GM04504 (cell line): ENCODE results near the gene VGLL4.
"Not testable (repeated sequence)": the region's sequence is repeated elsewhere in the genome, so short reads cannot be mapped to it uniquely, and the experiment has no call there.

Source experiments
- DNase-seq: peaks from one replicate; pipeline ENCODE4 v3.0.0-alpha.2; 2012; ENCODE audit warnings: low read depth

Gene VGLL4

DNA sequence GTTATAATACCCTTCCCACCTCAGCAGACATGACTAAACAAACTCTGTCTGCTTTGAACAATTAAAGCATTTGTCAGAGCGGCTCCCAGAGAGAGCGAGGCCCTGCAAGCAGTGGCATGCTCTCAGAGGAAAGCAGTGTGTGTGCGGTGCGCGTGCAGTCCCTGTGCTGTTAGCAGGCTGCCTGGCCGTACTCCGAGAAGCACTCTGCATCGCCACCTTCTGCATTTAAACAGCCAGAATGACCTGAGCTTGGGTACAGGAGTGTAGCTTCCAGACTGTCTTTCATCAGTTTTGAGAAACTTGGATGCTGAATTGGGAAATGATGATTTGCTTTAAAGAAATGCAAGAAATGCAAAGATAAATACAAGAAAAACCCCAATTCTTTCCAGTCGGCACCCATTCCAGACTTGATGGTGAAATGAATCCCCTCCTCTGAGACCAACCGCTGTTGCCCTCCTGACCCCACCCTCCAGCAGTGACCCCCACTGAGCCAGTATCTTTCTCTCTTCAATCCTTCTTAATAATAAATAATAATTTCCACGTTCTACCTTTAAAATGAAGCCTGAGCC, 113.5 kb downstream of the VGLL4 start:
- no peak for DNase-seq

DNA sequence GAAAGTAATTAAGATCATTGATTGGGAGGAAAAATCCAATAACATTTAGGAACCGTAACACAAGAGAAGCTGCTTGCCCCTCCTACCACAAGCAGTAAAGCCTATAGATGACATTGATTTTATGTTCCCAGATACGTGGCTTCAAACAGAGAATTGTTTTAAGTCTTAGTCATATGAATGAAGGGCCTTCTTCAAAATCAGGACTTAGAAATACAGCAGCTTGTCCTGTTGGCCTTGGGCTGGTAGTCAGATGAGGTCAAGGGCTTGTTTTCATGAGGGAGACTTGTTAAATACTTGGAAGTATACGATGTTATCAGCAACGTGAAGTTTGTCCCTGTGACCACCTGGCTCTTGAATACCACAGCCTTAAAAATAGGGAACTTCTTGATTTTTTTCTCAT, 114.4 kb downstream of the VGLL4 start:
- DNase-seq: no peak

DNA sequence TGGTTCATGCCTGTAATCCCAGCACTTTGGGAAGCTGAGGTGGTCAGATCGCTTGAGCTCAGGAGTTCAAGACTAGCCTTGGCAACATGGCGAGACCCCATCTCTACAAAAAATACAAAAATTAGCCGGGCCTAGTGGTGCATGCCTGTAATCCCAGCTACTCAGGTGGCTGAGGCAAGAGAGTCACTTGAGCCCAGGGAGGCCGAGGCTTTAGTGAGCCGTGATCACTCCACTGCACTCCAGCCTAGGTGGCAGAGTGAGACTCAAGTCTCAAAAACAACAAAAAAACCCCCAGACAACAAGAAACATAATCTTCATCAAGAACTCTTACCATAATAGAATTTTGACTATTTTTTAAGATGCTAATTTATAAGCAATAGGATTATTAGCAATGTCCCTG, 117.6 kb downstream of the VGLL4 start:
- not testable (repeated sequence) for DNase-seq

DNA sequence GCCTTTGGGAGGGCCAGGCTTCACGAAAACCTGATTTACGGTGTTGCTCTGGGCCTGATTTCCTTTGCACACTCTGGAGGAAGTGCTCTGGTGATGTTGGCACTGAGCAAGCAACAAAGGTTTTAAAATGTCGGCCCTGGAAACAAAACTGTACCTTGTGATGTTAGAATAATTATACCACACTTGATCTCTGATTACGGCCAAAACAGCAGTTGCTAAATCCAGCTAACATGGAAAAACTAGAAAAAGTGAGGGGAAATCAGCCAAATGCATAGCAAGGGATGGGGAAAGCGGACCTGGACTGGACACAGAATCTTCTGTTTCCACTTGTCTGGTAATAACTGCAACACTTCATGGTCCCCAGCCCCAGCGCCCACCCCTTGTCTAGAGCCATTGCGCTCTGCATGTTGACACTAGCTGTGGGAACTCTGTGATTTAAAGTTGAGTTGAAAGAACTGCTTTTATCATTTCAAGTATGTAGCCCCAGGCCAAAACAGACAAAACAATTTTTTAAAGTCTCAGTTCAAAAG, 120.1 kb downstream of the VGLL4 start:
- DNase-seq: no peak

DNA sequence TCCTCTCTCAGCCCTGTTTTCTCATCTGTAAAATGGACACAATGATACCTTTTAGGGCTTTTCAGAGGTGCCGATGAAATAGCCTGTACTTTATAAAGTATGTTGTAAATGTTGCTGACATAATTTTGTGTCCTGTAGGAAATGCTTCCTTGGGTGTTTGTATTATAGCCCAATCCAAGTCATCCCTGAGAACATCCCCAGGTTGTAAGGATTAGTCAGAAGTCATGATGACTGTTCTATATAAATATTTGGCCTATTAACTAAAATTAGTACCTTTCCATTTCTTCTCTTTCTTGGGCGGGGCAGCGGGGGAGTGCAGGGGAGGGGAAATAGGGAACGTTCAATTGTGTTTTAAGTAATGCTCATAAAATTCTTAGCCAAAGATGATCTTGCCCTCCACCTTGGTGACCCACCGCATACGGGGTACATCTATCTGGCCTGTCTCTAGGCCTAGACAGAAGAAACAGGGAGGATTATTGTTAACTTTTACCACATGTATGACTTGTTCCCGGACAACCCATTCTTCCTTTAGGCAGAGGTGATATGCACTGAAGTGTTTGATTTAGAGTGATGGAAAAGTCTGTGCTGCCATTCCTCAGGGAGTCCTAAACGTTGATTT, 120.7 kb downstream of the VGLL4 start:
- DNase-seq: no peak

DNA sequence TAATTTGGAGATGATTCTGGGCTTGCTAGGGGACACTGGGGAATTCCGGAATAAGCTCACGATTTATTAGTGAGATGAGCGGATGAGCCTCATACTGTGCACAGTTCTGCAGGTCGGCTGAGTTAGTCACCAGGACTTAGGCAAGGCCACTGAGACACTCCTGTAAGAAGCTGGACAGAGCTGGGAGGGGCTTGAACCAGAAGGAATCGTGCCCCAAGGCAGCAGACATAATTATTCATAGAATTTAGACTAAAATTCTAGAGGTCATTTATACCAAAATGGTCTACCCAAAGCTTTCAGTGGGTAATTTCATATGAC, 121.4 kb downstream of the VGLL4 start:
- no peak for DNase-seq

DNA sequence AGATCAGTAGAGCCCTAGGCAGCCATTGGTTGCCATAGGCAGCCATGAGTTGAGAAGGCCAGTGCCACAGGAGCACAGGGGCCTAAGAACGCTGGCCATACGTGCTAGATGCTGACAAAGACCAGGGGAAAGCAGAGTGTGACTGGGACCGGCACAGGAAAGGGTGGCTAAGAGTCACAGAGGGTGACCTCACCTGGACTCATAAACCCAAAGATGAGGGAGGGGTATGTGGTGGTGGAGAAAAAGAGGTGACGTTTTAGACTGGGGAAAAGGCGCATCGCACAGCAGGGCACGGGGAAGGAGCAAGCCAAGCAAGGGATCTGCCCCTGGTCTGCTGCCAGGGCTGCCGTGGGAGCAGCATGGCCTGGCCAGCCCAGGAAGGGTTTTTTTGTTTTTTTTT, 122.5 kb downstream of the VGLL4 start:
- DNase-seq: no peak

DNA sequence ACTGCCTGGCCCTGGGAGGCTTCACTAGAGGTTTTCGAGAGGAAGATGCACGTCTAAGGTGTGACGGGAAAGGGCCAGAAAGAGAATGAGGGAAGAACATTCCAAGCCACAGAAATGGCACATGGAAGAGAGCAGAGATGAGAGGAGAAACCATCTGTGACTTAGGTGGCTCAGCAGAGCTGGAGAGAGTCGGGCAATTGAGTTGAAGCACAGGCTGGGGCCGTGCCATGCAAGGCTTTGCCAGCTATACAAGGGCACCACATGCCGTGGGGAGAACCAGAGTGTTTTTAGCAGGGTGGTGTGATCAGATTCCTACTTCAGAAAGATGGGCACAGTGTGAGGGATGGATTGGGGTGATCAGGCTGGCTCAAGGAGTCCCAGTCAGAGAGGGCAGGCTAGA, 126.1 kb downstream of the VGLL4 start:
- DNase-seq: no peak

DNA sequence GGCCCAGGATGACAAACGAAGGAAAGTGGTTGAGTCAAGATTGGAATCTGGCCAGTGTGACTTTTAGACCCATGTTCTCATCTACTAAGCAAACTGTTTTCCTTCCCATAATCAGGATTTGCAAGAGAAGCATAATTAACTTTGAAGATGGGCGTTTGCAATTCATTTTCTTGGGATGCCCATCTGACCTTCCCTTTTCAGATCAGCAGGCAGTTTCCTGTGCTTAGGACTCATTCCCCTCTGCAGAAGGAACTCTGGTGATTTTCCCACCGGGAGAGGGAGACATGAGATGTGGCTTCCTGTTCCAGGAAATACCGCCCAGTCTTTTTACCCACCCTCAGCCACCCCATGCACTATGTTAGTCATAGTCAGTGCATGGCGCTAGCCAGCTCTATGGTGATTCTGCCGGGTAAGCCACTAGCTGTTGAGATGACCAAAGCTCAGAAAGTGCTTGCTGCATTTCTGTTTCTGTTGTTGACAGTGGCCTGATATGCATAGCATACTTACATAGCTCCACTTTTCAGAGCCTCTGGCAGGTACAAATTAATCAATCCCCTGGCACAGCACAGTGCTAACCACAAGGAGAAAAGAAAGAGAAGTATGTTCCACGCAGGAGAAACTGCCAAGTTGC, 129.4 kb downstream of the VGLL4 start:
- peak; percentile 77 for DNase-seq

DNA sequence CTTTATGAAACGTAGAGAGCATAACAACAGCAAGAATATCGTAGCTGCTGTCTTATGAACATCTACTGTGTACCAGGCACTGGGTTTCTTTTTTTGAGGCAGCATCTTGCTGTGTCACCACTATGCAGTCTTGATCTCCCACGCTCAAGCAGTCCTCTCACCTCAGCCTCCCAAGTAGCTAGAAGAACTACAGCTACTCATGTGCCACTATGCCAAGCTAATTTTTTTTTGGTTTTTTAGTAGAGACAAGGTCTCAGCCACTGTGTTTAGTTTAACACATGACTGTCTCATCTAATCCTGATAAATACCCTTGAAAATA, 129.9 kb downstream of the VGLL4 start:
- DNase-seq: no peak

DNA sequence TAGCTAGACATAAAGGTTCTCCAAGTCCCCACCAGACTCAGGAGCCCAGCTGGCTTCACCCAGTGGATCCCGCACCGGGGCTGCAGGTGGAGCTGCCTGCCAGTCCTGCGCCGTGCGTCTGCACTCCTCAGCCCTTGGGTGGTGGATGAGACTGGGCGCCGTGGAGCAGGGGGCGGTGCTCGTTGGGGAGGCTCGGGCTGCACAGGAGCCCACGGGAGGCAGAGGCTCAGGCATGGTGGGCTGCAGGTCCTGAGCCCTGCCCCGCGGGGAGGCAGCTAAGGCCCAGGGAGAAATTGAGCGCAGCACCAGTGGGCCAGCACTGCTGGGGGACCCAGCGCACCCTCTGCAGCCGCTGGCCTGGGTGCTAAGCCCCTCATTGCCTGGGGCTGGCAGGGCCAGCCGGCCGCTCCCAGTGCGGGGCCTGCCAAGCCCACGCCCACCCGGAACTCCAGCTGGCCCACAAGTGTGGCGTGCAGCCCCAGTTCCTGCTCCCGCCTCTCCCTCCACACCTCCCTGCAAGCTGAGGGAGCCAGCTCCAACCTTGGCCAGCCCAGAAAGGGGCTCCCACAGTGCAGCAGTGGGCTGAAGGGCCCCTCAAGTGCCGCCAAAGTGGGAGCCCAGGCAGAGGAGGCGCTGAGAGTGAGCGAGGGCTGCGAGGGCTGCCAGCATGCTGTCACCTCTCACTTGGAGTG, 130.4 kb downstream of the VGLL4 start:
- DNase-seq: not testable (repeated sequence)

DNA sequence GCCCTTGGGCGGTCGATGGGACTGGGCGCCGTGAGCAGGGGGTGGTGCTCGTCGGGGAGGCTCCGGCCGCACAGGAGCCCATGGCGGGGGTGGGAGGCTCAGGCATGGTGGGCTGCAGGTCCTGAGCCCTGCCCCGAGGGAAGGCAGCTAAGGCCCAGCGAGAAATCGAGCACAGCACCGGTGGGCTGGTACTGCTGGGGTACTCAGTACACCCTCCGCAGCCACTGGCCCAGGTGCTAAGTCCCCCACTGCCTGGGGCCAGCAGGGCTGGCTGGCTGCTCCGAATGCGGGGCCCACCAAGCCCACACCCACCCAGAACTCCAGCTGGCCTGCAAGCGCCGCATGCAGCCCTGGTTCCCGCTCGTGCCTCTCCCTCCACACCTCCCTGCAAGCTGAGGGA, 132.1 kb downstream of the VGLL4 start:
- not testable (repeated sequence) for DNase-seq

DNA sequence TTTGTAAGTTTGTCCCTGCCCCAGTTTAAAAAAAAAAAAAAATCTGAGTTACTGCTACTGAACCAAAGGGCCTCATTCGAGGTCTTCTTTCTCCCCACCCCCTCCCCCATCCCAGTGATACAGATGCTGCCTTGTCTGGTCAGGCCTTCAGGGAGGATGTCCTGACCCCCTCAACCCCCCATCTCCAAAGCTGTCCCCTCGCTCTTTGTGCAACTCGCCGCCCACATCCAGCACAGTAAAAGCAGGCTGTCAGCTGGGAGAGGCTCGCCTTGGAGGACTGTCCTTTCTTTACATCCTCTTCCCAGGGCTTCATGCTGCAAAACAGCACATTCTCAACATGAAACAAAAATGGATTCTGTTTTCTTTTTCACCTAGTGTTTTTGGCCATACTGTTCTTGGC, 133.4 kb downstream of the VGLL4 start:
- DNase-seq: no peak

DNA sequence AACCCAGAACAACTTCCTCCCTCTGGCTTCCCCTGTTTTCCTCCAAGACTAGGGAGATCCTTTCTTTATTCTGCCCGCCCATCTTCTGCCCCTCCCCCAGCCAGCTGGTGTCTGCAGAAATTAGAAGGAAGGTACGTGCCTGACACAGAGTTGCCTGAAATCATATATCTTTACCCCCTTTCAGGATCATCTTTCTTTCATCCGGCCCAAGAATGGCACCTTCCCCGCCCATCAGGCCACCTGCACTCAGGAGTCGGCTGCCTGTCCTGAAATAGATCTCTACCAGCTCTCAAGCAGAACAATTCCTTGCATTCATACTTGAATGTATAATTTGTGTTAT, 133.7 kb downstream of the VGLL4 start:
- DNase-seq: no peak

DNA sequence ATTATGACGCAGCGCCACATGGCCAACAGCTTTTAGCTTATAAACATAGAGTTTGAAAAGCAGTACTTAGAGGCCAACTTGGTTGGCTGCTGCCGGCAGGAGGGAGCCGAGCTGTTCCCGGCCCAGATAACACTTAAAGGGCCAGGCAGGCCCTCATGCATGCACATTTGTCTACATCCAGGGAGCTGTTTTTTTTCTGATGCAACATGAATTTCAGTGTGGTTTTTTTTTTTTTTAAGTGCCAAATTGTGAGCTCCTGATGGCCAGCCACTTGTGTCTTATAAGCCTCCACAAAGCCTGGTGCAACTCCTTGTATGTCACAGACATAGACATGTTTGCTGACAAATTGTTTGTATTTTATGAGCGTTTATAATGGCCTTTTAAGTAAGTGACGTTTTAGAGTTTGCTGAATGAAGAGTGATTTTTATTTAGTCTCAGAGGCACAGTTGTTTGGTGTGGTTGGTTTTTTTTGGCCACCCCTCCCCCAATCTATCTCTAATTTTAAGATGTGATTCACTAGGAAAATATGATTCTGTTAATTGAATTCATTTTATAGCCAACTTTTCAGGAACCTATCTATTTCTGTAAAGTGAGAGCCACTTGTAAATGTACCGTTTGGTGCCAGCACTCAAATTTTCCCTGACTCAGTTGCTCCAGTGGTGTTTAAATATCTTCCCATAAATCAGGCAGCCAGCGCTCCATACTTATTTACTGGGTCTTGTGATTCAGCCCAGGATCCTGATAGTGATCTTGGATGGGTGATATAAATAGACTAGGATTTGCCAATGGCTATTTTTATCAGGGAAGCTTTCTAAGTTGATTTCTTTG, 134.3 kb downstream of the VGLL4 start:
- peak; percentile 73 for DNase-seq

DNA sequence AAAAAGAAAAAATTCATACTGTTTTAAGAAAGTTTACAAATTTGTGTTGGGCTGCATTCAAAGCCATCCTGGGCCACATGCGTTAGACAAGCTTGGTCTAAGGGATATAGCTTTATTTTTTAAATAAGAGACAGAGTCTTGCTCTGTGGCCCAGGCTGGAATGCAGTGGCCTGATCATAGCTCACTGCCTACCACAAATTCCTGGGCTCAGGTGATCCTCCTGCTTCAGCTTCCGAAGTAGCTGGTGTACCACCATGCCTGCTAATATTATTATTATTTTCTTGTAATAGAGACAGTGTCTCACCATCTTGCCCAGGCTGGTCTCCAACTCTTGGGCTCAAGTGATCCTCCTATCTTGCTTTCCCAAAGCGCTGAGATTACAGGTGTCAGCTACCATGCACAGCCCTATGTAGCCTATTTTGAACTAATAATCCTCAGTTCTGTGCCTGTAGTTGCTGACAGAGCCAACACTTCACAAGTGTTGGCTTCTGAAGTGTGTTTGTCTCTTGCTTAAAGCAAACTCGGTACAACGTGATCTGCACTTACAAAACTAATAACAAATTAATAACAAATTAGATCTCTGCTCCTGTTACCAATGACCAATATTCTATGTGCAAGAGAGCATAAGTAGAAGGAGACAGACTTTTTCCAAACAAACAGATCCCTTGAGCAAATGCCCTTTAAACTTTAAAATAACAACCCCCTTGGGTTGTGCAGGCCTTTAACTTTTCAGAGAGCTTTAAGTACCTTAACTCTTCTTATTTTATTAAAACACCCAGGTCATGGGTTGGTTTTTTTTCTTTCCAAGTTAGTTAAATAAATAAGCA, 135.2 kb downstream of the VGLL4 start:
- no peak for DNase-seq

DNA sequence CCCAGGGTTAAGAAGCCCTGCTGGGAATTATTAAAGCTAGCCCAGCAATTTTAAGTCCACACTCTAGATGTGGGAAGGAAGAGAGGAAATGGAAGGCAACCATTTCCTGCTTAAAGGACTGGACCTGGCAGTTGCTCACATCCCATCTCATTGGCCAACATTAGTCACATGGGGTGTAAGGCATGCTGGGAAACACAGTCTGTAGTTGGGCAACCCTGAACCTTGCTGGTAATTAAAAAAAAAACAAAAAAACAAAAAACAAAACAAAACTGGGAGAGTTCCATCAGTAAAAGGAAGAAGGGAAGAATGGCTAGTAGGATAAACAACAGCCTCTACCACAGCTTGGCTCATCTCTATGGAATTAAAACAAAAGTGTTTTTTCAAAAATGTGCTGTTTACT, 136.0 kb downstream of the VGLL4 start:
- DNase-seq: no peak
